NT2/D1 (cell line): Measurements from ENCODE around the gene IGSF9.

Source experiments
- DNase-seq: peaks from one replicate; pipeline ENCODE4 v3.0.0-alpha.2; 2011; ENCODE audit warnings: low read depth, low spot score
- H3K27me3 ChIP-seq: 2 replicates; pipeline ENCODE4 v1.6.0; 2011; ENCODE audit warnings: mild to moderate bottlenecking; ENCODE audit not compliant: insufficient read length, insufficient read depth
- H3K36me3 ChIP-seq: 2 replicates; pipeline ENCODE4 v1.6.1; 2011; ENCODE audit warnings: mild to moderate bottlenecking, low read length, mixed read lengths; ENCODE audit not compliant: insufficient read depth, insufficient read length
- H3K4me1 ChIP-seq: 2 replicates; pipeline ENCODE4 v1.5.1; 2011; ENCODE audit not compliant: insufficient read depth, insufficient read length
- H3K4me3 ChIP-seq: 2 replicates; pipeline ENCODE4 v1.5.1; 2011; ENCODE audit warnings: low read depth; ENCODE audit not compliant: insufficient read length
- H3K9ac ChIP-seq: 2 replicates; pipeline ENCODE4 v1.6.0; 2011; ENCODE audit warnings: low read depth; ENCODE audit not compliant: insufficient read length
- H3K9me3 ChIP-seq: 2 replicates; pipeline ENCODE4 v1.5.1; 2011; ENCODE audit warnings: mild to moderate bottlenecking, low read length; ENCODE audit not compliant: insufficient read depth
- SUZ12 ChIP-seq: IDR thresholded peaks from 2 replicates; pipeline ENCODE4 v1.6.1; 2011; ENCODE audit not compliant: insufficient read length, insufficient read depth; ENCODE audit errors: extremely low read depth
- YY1 ChIP-seq: IDR thresholded peaks from 2 replicates; pipeline ENCODE4 v1.6.1; 2011; ENCODE audit not compliant: insufficient read length, insufficient read depth
- ZNF274 ChIP-seq: IDR thresholded peaks from 2 replicates; pipeline ENCODE4 v1.6.1; 2011; ENCODE audit warnings: mild to moderate bottlenecking, low read depth, low read length

The IGSF9 gene

DNA sequence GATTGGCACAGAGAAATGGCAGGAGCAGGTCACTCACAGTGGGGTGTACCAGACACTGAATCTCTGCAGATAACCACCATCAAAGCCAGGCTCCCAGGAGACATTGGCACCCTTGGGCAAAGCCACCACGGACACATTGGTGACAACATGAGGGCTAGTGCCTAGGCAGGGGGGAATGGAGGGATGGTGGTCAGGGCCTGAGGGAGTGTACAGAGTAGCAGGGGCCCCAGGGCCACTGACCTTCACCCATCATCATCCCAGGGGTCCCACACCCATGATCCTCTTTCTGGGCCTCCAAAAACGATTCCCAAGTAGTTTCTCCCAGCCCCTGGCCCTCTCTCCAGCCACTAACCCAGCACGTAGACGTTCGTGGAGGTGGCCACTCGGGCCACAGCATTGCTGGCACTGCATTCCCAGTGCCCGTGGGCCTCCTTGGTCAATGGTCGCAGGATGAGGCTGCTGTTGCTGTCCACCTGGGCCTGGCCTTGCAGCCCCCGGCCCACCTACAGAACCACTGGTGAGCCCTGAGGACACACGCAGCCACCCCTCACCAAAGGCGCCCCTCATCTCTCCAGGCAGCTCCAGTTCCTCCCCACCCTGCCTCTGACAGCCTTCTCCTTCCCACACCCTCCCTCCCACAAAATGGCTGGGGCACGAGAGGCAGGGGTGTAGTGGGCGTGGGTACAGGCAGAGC is 14.2 kb downstream of the IGSF9 start:
- Histone ChIP-seq H3K4me3 (no peak overlapping the region), H3K9me3 (no peaks in the 10 kb centered on the region), H3K36me3 (peaks cover 96% of the 10 kb centered on the region), H3K27me3 (no peaks in the 10 kb centered on the region), H3K9ac (no peak overlapping the region), H3K4me1 (peaks cover 5% of the 10 kb centered on the region)
- no peak for DNase-seq
- TF ChIP-seq YY1 (no peak), SUZ12 (no peak), ZNF274 (no peak)

DNA sequence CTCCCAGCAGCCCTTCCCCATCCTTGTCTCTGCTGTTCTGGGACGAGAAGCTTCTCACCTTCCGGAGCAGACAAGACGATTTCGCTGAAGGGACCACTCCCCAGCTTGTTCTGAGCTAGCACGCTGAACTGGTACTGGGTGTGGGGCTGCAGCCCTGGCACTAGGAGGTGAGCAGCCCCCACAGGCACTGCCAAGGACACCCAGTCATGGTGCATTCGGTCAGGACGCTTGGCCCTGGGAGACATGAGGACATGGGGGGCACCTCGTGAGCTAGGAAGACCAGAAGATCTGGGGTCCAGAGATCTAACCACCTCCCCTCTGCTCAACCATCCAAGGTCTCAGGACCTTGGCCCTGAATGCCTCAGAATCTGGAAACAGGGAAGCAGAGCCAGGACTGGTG is 14.8 kb downstream of the IGSF9 start:
- Histone ChIP-seq H3K4me3 (no peak overlapping the region), H3K9ac (no peak overlapping the region), H3K4me1 (peaks cover 4% of the 10 kb centered on the region), H3K36me3 (peaks cover 92% of the 10 kb centered on the region), H3K27me3 (no peaks in the 10 kb centered on the region), H3K9me3 (no peaks in the 10 kb centered on the region)
- no peak for DNase-seq
- TF ChIP-seq ZNF274 (no peak), YY1 (no peak), SUZ12 (no peak)

DNA sequence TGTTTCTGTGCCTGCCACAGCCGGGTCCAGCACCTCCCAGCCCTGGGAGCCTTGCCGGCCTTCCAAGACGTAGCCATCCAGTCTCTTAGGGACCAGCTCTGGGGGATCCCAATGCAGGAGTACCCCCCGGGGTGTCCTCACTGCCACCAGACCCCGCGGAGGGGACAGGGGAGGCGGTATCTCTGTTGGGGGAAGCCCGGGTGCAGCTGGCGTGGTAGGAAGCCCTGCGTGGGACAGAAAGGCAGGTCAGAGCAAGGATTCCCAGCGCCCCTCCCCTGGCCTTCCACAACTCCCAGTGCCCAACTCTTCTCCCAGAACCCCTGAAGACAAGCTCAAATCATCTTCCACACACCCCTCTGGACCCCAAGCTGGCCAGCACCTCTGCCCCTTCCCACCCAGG is 15.2 kb downstream of the IGSF9 start:
- Histone ChIP-seq H3K36me3 (peaks cover 88% of the 10 kb centered on the region), H3K4me3 (no peak overlapping the region), H3K9ac (no peak overlapping the region), H3K27me3 (no peaks in the 10 kb centered on the region), H3K9me3 (no peaks in the 10 kb centered on the region), H3K4me1 (peaks cover 4% of the 10 kb centered on the region)
- TF ChIP-seq YY1 = no peak
- no peak for TF ChIP-seq SUZ12
- TF ChIP-seq ZNF274 = no peak
- DNase-seq = no peak

DNA sequence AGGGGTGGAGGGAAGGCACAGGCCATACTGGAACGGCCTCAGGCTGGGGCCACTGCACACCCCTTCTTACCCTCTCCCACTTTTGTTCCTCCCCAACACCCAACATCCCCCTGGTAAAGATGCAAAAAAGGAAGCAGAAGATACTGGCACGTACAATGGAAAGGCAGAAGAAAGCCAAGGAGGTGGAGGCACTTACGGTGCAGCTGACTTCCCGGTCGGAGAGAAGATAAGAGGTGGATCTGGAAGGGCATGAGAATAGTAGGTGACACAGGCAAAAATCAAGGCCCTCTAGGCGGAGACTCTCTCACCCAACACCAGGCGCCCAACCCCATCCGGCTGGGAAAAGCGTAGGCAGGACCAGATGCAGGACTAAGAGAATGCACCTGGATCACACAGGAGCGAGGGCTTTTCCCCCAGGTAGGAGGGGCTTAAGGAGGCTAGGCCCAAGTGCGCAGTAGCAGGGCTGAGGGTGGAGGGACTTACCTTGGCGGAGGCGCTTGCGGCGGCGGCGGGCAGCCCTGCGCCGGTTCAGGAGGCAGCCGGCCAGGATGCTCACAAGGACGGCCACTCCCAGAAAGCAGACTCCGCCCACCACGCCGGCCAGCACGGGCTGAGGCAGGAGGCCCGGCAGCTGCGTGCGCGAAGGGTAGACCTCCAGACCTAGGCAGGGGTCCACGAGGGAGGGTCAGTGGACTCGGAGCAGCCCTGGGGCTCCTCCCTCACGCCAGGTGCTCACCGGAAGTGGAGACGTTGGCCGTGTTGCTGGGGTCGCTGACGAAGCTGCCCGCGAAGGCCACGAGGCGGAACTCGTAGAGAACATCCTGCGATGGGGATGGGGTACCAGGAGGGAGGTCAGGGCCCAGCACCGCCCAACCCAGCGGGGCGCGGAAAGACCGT is 16.0 kb downstream of the IGSF9 start:
- H3K4me1 ChIP-seq = peaks cover 4% of the 10 kb centered on the region

DNA sequence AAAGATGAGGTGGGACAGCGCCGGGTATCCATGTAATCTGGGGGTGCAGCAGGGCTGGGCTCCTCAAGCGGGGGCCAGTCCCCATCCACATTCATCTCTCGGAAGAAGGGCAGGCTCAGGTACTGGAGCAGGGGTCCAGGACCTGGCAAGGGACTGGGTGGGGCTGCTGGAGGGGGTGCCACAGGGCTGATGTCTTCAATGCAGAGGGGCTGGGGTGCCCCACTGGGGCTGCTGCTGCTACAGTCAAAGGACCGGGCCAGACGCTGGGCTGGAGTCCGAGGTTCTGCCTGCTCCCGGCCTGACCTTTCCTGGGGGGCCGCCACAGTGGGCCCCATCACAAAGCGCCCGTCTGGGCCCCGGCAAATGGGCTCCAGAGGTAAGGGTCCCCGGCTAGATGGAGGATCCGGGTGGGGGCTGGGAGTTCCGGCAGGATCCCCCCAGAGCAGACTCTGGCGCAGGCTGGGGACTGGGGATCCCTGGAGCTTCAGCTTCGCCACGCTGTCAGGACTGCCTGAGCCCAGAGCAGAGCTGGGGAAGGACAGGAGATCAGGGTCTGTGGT is 16.8 kb downstream of the IGSF9 start:
- Histone ChIP-seq H3K4me1 (peaks cover 4% of the 10 kb centered on the region), H3K27me3 (no peaks in the 10 kb centered on the region), H3K36me3 (peaks cover 83% of the 10 kb centered on the region), H3K4me3 (no peak overlapping the region), H3K9me3 (no peaks in the 10 kb centered on the region), H3K9ac (no peak overlapping the region)
- no peak for DNase-seq
- TF ChIP-seq YY1 = no peak
- TF ChIP-seq ZNF274 = no peak
- TF ChIP-seq SUZ12 = no peak

More for the DNA sequence above, 16.0 kb downstream of the IGSF9 start:
- H3K9me3 ChIP-seq = no peaks in the 10 kb centered on the region
- no peak overlapping the region for H3K9ac ChIP-seq
- peaks cover 83% of the 10 kb centered on the region for H3K36me3 ChIP-seq
- DNase-seq = no peak
- TF ChIP-seq SUZ12 = no peak
- no peak for TF ChIP-seq ZNF274
- no peak for TF ChIP-seq YY1
- no peaks in the 10 kb centered on the region for H3K27me3 ChIP-seq
- H3K4me3 ChIP-seq = no peak overlapping the region

DNA sequence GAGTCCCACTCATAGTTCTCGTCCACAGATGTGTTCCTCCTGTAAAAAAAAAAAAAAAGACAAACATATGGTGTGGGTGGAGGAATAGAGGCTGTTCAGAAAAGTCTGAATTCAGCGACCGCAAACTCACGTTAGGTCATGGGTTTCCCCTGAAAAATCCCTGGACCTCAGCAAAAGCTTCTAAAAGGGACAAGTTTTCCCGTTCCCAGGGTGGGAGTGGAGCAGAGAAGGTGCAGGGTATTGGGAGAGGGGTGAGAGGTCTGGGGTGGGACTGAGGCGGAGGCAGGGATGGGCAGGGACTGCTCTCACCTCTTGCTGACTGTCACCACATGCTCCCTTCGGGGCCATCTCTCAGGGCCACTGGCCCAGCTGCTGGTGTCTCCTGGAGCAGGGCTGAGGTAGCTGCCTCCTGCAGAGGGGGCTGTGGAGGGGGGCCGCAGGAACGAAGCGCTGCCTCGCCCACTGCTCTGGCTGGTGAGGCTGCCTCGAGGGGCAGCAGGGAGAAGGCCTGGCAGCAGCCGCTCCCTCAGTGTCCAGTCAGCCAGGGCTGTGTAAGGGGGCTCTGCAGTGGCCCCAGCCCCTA is 17.5 kb downstream of the IGSF9 start:
- no peak overlapping the region for H3K4me3 ChIP-seq
- no peaks in the 10 kb centered on the region for H3K27me3 ChIP-seq
- H3K9ac ChIP-seq = no peak overlapping the region
- DNase-seq = no peak
- H3K36me3 ChIP-seq = peaks cover 83% of the 10 kb centered on the region
- TF ChIP-seq SUZ12 (no peak), YY1 (no peak), ZNF274 (no peak)
- H3K4me1 ChIP-seq = peaks cover 6% of the 10 kb centered on the region
- H3K9me3 ChIP-seq = no peaks in the 10 kb centered on the region
